AG04449 (cell line): ENCODE results near the gene PDGFA.

Experiments used
- CTCF ChIA-PET: fragments of 350-600 bp; formaldehyde crosslinking; extraction: SDS; loops from one replicate; lab custom pipeline; 2021; ENCODE audit warnings: antibody characterized with exemption; lab: Yijun Ruan, JAX
- POLR2A ChIA-PET: fragments of 400-600, 350-600 bp; formaldehyde crosslinking; extraction: SDS; loops from one replicate; lab custom pipeline; 2020; ENCODE audit warnings: antibody characterized with exemption, inconsistent platforms; lab: Yijun Ruan, JAX
- DNase-seq: peaks from one replicate; pipeline ENCODE4 v3.0.0-alpha.2; 2010; ENCODE audit warnings: low read depth, low spot score
- H3K4me3 ChIP-seq: 2 replicates; pipeline ENCODE4 v1.5.1; 2011; ENCODE audit warnings: low read depth, mild to moderate bottlenecking, control low read depth, low read length
- CTCF ChIP-seq: IDR thresholded peaks from one replicate; pipeline ENCODE4 v1.5.1; 2011; ENCODE audit warnings: mild to moderate bottlenecking, moderate library complexity, low read length, control low read depth, inconsistent platforms; ENCODE audit not compliant: insufficient read depth; ENCODE audit errors: missing control alignments

PDGFA gene

GRCh38 chr7:523347-524336 is 4.0 kb upstream of the PDGFA start:
- CTCF ChIA-PET: interaction anchor here (0.8 to 3.2 kb wide), 3 partner anchors 10 to 202 kb away, joined by 3 to 9 read pairs (median 4); no protein-coding TSS in a partner anchor
- DNase-seq: no peak
- TF ChIP-seq CTCF: no peak
- H3K4me3 ChIP-seq: no peak overlapping the region
- POLR2A ChIA-PET: interaction anchor here (1.1 kb wide), 1 partner anchor 19 kb away, joined by 3 read pairs; no protein-coding TSS in a partner anchor

- POLR2A ChIA-PET: interaction anchor here (1.1 kb wide), 1 partner anchor 20 kb away, joined by 3 read pairs; no protein-coding TSS in a partner anchor
- no peak for TF ChIP-seq CTCF
These were observed 3.3 kb upstream of the PDGFA start for GRCh38 chr7:522951-523314.

GRCh38 chr7:522071-522950 is 2.7 kb upstream of the PDGFA start:
- ChIA-PET CTCF (interaction anchor here (1.0 to 1.1 kb wide), 3 partner anchors 11 to 16 kb away, joined by 3 to 4 read pairs (median 3); no protein-coding TSS in a partner anchor), POLR2A (no interaction called here)
- H3K4me3 ChIP-seq: peak overlapping the region; percentile 41
- DNase-seq: no peak
- no peak for TF ChIP-seq CTCF

More at GRCh38 chr7:522951-523314, 3.3 kb upstream of the PDGFA start:
- H3K4me3 ChIP-seq: no peak overlapping the region
- CTCF ChIA-PET: interaction anchor here (3.2 kb wide), 1 partner anchor 202 kb away, joined by 9 read pairs; no protein-coding TSS in a partner anchor
- DNase-seq: no peak

- ChIA-PET POLR2A (no interaction called here), CTCF (interaction anchor here (1.0 to 1.1 kb wide), 4 partner anchors 11 to 17 kb away, joined by 3 to 4 read pairs (median 3); no protein-coding TSS in a partner anchor)
- no peak for TF ChIP-seq CTCF
- DNase-seq: no peak
- peak overlapping the region; percentile 41 for H3K4me3 ChIP-seq
These were observed 1.8 kb upstream of the PDGFA start for GRCh38 chr7:521221-522070.

GRCh38 chr7:520503-521161 is 986 bp upstream of the PDGFA start:
- ChIA-PET POLR2A (interaction anchor here (1.0 to 2.1 kb wide), 2 partner anchors 18 to 99 kb away, joined by 3 to 7 read pairs; no protein-coding TSS in a partner anchor), CTCF (interaction anchor here (0.6 to 1.4 kb wide), 6 partner anchors 12 to 190 kb away, joined by 3 to 8 read pairs (median 4); no protein-coding TSS in a partner anchor)
- TF ChIP-seq CTCF: peak; percentile 21
- peak overlapping the region; percentile 47 for H3K4me3 ChIP-seq
- DNase-seq: no peak
